Adrenal gland (tissue), 12 donors: ENCODE data around the gene PSMB7. TPM values are rescaled to one million over a fixed set of nuclear protein-coding genes. Genes with fewer than 3 reads are reported as not detected.

Source experiments
- DNase-seq, 7 donors: peaks; one replicate each; pipeline ENCODE4 v3.0.0-alpha.2; 2019 to 2020
- H3K27ac ChIP-seq, 5 donors: fragments of 200-600 bp; sonication (generic) in 4 of 5; 1 replicate in 3 of 5; 2 replicates in 2 of 5; pipeline versions ENCODE4 v1.5.1 to v1.8.0; 2016 to 2020; ENCODE audit warnings: mild to moderate bottlenecking in 1 of 5
- H3K27me3 ChIP-seq: fragments of 200-600 bp; 2 replicates; pipeline ENCODE4 v1.8.0; 2021
- H3K36me3 ChIP-seq, 2 donors: fragments of 200-600 bp; replicated peaks in 1 of 2; 1 replicate in 1 of 2; 2 replicates in 1 of 2; pipeline versions ENCODE4 v1.5.1 to v1.8.0; 2018 to 2022
- H3K4me1 ChIP-seq, 2 donors: fragments of 200-600 bp; replicated peaks in 1 of 2; 1 replicate in 1 of 2; 2 replicates in 1 of 2; pipeline versions ENCODE4 v1.5.1 to v1.8.0; 2018 to 2021
- H3K4me3 ChIP-seq, 4 donors: fragments of 200-600 bp; sonication (generic) in 3 of 4; one replicate each; pipeline ENCODE4 v1.5.1; 2016 to 2018
- H3K9me3 ChIP-seq, 3 donors: fragments of 200-600 bp; sonication (generic) in 1 of 3; replicated peaks in 1 of 3; 1 replicate in 2 of 3; 2 replicates in 1 of 3; pipeline versions ENCODE4 v1.5.1 to v1.8.0; 2016 to 2021
- POLR2A ChIP-seq, 2 donors: fragments of 450-650 bp; IDR thresholded peaks; one replicate each; pipeline ENCODE4 v1.6.1; 2017; ENCODE audit warnings: antibody characterized with exemption in 2 of 2, mild to moderate bottlenecking in 2 of 2, moderate library complexity in 1 of 2
- WGBS, 4 donors: extraction: QIAGEN DNeasy Blood & Tissue Kit in 2 of 4; methylation state at CpG; one replicate each; pipeline versions ENCODE4 v1.1.5 to v1.1.7; 2013 to 2017; 5-methylcytosine and 5-hydroxymethylcytosine counted together
- intact Hi-C, 2 donors: fragments of 100-400 bp; cut with DNase I; formaldehyde crosslinking; loops; one replicate each; pipeline versions ENCODE4 v1.14.1 to v1.15.0; 2022 to 2023
- polyA plus RNA-seq, 3 donors: library from polyadenylated mRNA; stranded (reverse); fragments of 200-250 nt in 2 of 3; fragments of 350-450 nt in 1 of 3; fragmentation: Illumina TruSeq in 1 of 3; extraction: RNeasy Lipid Tissue Mini Kit (QIAGEN cat#74804) in 1 of 3; gene quantifications; one replicate each; pipeline ENCODE4 v1.2.3, GENCODE V29; 2013 to 2014
- total RNA-seq, 9 donors: library from RNA; depleted of rRNA in 4 of 9; stranded (reverse); fragments of >200 nt in 4 of 9; fragments of 120-200 nt in 1 of 9; fragmentation: NEBNext Ultra II Directional in 1 of 9; extraction: Animal tissue kit (Norgen Biotek cat#: 25700) in 1 of 9; gene quantifications; one replicate each; pipeline versions ENCODE4 v1.1.0 to v1.2.4, GENCODE V29; 2013 to 2023
- TF ChIP-seq, protein P1 (sequence below), 6 experiments: fragments of 450-650 bp in 4 of 6; fragments of 200-600 bp in 2 of 6; sonication (generic) in 1 of 6; IDR thresholded peaks; 1 replicate in 5 of 6; 2 replicates in 1 of 6; pipeline versions ENCODE4 v1.5.1 to v1.8.0; 2016 to 2021; ENCODE audit warnings: antibody characterized with exemption in 6 of 6, mild to moderate bottlenecking in 2 of 6, moderate library complexity in 1 of 6
- donor health status: healthy with polysubstance abuse.
- donor health status: Bipolar disorder and iron deficiency.
- donor health status: DM: yes; HTN: yes; CAD: no.
- donor health status: DM: no; HTN: no; CAD: no.
- donor health status: DM: no; HTN: no; CAD: no.
- donor health status: DM: yes; HTN: yes; CAD: no.

PSMB7 gene
- total and polyA plus RNA-seq, 12 donors, result 107 to 427 (median 178) TPM

GRCh38 chr9:124439686-124440243 is 24.5 kb upstream of the PSMB7 start:
- 80 to 98% (median 95%) methylated on average over 3 to 6 of the region's 6 CpGs for WGBS, 4 donors
- Histone ChIP-seq H3K36me3 (no peaks in the 10 kb centered on the region), H3K27me3 (no peaks in the 10 kb centered on the region), H3K9me3 (no peaks in the 10 kb centered on the region), H3K4me1 (no peaks in the 10 kb centered on the region), H3K27ac (no peak overlapping the region), H3K4me3 (no peak overlapping the region)
- intact Hi-C loops, result no loop called here
- DNase-seq, result peak in 3 of 7 donors; percentile 7 to 30 (median 8)
- no peak for TF ChIP-seq POLR2A (IDR thresholded peaks at IDR 0.05)
- TF ChIP-seq, protein P1, sequence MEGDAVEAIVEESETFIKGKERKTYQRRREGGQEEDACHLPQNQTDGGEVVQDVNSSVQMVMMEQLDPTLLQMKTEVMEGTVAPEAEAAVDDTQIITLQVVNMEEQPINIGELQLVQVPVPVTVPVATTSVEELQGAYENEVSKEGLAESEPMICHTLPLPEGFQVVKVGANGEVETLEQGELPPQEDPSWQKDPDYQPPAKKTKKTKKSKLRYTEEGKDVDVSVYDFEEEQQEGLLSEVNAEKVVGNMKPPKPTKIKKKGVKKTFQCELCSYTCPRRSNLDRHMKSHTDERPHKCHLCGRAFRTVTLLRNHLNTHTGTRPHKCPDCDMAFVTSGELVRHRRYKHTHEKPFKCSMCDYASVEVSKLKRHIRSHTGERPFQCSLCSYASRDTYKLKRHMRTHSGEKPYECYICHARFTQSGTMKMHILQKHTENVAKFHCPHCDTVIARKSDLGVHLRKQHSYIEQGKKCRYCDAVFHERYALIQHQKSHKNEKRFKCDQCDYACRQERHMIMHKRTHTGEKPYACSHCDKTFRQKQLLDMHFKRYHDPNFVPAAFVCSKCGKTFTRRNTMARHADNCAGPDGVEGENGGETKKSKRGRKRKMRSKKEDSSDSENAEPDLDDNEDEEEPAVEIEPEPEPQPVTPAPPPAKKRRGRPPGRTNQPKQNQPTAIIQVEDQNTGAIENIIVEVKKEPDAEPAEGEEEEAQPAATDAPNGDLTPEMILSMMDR (IDR thresholded peaks at IDR 0.05), result no peak

GRCh38 chr9:124439086-124439485 is 23.8 kb upstream of the PSMB7 start:
- Histone ChIP-seq H3K36me3 (no peaks in the 10 kb centered on the region), H3K27ac (no peak overlapping the region), H3K27me3 (no peaks in the 10 kb centered on the region), H3K9me3 (no peaks in the 10 kb centered on the region), H3K4me3 (no peak overlapping the region), H3K4me1 (no peaks in the 10 kb centered on the region)
- no peak for TF ChIP-seq POLR2A (IDR thresholded peaks at IDR 0.05)
- TF ChIP-seq, protein P1 (IDR thresholded peaks at IDR 0.05), result no peak
- intact Hi-C loops, result no loop called here
- WGBS, 4 donors, result 86 to 95% (median 89%) methylated on average over 1 of the region's 1 CpG
- DNase-seq, result peak in 1 of 7 donors; percentile 3

DNA sequence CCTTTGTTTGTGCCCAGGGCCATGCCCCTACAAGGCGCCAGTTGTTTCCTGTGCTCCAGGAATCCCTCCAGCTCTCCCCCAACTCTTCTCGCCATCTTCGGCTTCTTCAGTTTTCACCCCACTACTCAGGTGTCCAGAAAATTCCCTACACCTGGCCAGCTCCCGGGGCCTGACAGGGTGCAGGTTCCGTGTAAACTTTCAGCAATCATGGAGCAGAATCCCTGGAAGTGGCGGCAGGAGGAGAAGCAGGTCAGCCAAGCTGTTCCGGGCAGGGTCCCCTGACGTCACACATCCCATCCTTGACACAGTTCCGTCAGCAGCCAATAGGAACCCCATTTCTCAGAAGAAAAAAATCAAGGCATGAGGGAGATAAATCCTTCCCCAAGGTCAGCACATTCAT is 22.8 kb upstream of the PSMB7 start:
- Histone ChIP-seq H3K36me3 (no peaks in the 10 kb centered on the region), H3K4me3 (no peak overlapping the region), H3K4me1 (no peaks in the 10 kb centered on the region), H3K27ac (no peak overlapping the region), H3K9me3 (no peaks in the 10 kb centered on the region), H3K27me3 (no peaks in the 10 kb centered on the region)
- intact Hi-C loops, result no loop called here
- no peak for TF ChIP-seq POLR2A (IDR thresholded peaks at IDR 0.05)
- TF ChIP-seq, protein P1 (IDR thresholded peaks at IDR 0.05), result no peak
- WGBS, 4 donors, result 62 to 77% (median 69%) methylated on average over 6 to 9 of the region's 9 CpGs
- DNase-seq, result peak in 5 of 7 donors; percentile 51 to 82 (median 66)

GRCh38 chr9:124437086-124437485 is 21.8 kb upstream of the PSMB7 start:
- TF ChIP-seq POLR2A (IDR thresholded peaks at IDR 0.05), result no peak
- TF ChIP-seq, protein P1 (IDR thresholded peaks at IDR 0.05), result no peak
- no peaks in the 10 kb centered on the region for H3K36me3 ChIP-seq
- 93 to 97% (median 95%) methylated on average over 3 of the region's 3 CpGs for WGBS, 4 donors
- intact Hi-C loops, result no loop called here
- no peak overlapping the region for H3K4me3 ChIP-seq
- no peaks in the 10 kb centered on the region for H3K27me3 ChIP-seq
- H3K9me3 ChIP-seq, result no peaks in the 10 kb centered on the region
- no peak overlapping the region for H3K27ac ChIP-seq
- H3K4me1 ChIP-seq, result no peaks in the 10 kb centered on the region
- peak in 1 of 7 donors; percentile 5 for DNase-seq
